Measurements from ENCODE around the gene LGMN.
A peak's percentile ranks its signal among the peaks of the same experiment; 100 is the strongest.

The LGMN gene

GRCh38 chr14:92670643-92671366, 77.6 kb downstream of the LGMN start:
- DNase-seq: peak; percentile 45

DNA sequence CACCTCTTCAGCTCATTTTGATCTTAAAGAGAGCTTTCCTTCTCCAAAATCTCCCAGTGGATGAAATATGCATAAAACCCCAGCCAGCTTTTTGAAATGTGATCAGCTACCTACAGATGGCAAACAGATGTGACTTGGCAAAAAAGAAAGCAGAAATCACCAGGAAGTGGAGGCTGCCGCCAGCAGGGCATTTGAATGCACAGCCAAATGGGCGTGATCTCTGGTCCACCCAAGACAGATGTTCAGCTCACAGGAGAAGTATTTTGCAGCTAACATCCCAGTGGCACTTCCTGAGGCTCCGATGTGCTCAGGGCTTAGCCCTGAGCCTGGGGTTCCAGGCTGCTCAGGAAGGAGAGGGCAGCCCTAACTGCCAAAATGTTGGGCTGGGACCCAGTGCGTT, 78.3 kb downstream of the LGMN start:
- peak; percentile 88 for DNase-seq

GRCh38 chr14:92668276-92668973, 80.0 kb downstream of the LGMN start:
- no peak for DNase-seq

DNA sequence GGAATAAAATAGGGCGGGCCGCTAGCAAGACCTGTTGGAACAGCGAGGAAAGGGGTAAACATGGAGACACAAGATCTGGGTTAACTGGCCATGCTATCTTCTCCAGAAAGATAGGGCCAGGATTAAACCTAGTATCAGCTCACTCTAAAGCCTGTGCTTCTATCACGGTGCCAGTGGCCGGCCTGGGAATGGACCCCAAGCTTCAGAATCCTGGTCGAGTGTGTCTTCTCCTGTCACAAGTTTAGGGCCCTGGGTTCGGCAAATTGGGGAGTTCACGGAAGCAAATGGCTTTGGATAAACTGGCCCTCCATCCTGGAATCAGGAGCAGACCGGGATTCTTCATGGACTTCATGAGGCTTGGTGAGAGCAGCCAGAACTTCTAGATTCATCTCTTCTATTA, 82.2 kb downstream of the LGMN start:
- DNase-seq: no peak

DNA sequence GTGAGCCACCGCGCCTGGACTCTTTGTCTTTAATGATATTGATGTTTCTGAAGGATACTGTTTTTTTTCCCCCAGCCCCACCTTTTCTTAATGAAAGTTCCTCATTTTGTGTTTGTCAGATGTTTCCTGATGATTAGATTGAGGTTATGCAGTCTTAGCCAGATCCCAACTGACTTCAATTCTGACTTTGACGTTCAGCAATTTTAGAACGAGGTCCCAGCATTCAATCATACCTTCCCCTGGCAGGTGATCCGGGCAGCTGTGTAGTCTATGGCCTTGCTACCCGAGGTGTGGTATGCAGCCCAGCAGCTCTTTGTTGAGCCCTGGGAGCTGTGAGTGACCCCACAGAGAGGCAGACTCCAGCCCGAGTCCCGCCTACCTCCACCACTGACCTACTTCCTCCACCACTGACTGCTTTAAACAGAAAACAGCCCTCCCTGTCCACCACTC, 82.7 kb downstream of the LGMN start:
- DNase-seq: no peak

- DNase-seq: peak; percentile 70
These were observed 85.4 kb downstream of the LGMN start for GRCh38 chr14:92663049-92663448.

- no peak for DNase-seq
These were observed 87.9 kb downstream of the LGMN start for GRCh38 chr14:92660571-92660970.

DNA sequence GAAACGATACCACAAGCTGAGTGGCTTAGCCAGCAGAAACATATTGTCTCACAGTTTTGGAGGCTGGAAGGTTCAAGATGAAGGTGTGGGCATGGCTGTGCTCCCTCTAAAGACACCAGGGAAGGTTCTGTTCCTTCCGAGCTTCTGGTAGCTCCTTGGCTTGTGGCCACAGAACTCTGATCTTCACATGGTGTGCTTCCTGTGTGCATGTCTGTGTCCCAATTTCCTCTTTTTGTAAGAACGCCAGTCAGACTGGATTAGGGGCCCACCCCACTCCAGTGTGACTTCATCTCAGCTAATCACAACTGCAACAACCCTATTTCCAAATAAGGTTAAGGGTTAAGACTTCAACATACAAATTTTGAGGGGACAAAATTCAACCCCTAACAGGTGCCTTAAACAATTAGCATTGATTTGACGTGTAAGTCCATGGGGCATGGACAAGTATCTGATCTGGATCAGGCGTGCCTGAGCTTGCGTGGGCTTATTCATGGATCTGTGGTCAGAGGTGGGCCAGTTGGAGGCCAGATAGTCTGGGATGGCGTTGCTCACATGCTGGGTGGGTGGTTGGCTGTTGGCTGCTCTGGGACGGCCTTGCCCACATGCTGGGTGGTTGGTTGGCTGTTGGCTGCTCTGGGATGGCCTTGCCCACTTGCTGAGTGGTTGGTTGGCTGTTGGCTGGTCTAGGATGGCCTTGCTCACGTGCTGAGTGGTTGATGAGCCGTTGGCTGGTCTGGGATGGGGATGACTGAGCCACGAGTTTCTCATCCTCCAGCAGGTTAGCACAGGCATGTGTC, 88.5 kb downstream of the LGMN start:
- peak; percentile 39 for DNase-seq

- DNase-seq: no peak
These were observed 89.7 kb downstream of the LGMN start for GRCh38 chr14:92658684-92659083.

GRCh38 chr14:92658160-92658559, 90.3 kb downstream of the LGMN start:
- no peak for DNase-seq

GRCh38 chr14:92657457-92658142, 90.8 kb downstream of the LGMN start:
- DNase-seq: no peak

DNA sequence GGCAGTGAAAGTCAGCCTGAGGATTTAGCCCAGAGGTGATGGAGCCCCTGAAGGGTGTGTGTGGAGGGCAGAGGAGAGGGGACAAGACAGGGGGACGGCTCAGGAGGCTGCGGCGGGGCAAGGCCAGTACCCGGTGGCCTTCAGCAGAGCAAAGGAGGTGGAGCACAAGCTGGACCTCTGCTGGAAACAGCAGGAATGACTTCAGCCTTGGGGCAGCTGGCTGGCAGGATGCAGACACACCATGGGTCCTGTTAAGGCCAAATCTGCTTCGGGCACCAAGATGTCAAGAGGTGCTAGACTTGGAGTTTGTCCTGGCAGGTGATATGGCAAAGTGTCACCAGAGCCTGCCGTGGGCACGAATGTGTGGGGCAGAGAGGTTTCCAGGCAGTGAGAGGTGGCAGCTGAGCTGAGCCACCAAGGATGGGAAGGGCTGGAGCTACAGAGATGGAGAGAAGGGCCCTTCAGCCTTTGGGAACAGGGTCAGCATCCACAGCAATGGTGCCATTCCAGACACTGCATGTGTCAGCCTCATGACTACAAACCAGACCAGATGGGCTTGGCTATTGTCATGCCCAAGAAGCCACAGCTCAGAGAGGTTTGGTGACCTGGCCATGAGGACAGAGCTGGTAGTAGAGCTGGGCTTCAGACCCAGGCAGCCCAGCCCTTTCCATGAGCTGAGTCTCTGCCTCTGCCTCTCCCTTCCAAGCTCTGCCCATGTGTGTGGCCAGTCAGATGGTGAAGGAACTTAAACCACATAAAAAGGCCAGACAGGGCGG, 91.9 kb downstream of the LGMN start:
- no peak for DNase-seq

DNA sequence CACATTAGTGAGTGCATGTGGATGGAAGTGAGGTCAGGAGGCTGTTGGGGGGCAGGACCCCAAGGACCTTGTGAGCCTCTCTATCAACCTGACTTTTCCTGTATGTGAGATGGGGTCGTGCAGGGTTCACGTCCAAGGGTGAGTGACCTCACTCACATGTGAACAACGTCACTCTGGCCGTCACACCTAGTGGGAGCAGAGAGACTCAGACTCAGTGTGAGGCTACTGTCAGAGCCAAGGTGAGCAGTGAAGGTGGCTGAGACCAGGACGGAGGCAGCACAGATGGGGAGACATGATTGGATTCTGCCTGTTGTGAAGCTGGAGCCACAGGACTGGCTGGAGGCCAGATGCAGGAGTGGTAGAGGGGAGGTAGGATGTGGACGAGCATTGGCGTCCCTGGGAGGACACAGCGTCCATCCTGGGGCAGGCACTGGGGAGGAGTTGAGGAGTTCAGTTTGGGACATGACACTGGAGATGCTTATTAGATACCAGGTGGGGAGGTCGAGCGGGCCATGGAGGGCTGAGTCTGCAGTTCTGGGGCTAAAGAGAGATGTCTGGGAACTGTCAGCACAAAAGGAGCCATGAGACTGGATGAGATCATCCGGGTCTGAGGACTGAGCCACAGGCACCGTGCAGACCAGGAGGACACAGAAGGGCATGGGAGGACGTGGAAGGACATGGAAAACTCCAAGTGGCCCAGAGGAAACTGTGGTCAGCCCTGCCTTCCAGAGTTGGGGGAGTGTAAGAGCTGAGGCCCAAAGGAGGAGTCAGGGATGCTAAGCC, 92.8 kb downstream of the LGMN start:
- no peak for DNase-seq

- no peak for DNase-seq
These were observed 94.1 kb downstream of the LGMN start for GRCh38 chr14:92654239-92654901.

All from fibroblast of skin of right quadriceps (primary cell).